ENCODE measurements around the gene VPS25.

Gene VPS25

DNA sequence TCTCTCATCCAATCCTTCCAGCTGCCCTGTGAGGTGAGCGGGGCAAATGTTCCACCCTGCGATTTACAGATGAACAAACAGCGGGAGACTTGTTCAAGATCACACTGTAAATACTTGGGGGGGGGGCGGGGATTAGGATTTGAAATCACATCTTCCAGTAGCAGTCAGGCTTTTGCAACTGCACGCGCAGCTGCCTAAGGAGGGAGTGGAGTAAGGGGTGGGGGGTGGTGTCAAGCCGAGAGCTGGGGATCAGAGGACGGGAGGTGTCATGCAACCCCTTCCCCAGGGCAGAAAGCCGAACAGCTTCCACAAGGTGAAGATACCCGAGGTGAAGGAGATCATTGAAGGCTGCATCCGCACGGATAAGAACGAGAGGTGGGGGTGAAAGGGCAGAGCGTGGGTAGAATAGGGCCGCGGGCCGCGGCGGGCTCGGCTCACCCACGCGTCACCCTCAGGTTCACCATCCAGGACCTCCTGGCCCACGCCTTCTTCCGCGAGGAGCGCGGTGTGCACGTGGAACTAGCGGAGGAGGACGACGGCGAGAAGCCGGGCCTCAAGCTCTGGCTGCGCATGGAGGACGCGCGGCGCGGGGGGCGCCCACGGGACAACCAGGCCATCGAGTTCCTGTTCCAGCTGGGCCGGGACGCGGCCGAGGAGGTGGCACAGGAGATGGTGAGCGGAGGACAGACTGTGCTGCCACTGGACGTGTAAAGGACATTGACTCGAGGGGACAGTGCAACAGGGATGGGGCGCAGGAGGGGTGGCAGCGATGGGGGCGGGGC lies 11.8 kb downstream of the VPS25 start:
- no peaks in the 10 kb centered on the region for H3K9me3 ChIP-seq (ENCODE audit: control insufficient read depth, insufficient read depth, low read depth, low read length)
- TF ChIP-seq KLF16 (tag by site-specific recombination; IDR thresholded peaks at IDR 0.05) (no peak), BCL6B (tag by site-specific recombination; IDR thresholded peaks at IDR 0.05) (no peak), ZNF140 (tag by site-specific recombination; IDR thresholded peaks at IDR 0.05) (no peak), PRDM4 (tag by site-specific recombination; IDR thresholded peaks at IDR 0.05) (no peak), ZNF654 (tag by site-specific recombination; IDR thresholded peaks at IDR 0.05; ENCODE audit: low read depth) (no peak), GFI1B (tag by site-specific recombination; IDR thresholded peaks at IDR 0.05) (no peak), HOXC10 (CRISPR knock-in tag; IDR thresholded peaks at IDR 0.05) (no peak), ZNF529 (tag by site-specific recombination; IDR thresholded peaks at IDR 0.05; ENCODE audit: insufficient replicate concordance) (no peak), ZNF112 (tag by site-specific recombination; IDR thresholded peaks at IDR 0.05) (no peak), KLF8 (tag by site-specific recombination; IDR thresholded peaks at IDR 0.05) (no peak)
- TF ChIP-seq, protein P1, sequence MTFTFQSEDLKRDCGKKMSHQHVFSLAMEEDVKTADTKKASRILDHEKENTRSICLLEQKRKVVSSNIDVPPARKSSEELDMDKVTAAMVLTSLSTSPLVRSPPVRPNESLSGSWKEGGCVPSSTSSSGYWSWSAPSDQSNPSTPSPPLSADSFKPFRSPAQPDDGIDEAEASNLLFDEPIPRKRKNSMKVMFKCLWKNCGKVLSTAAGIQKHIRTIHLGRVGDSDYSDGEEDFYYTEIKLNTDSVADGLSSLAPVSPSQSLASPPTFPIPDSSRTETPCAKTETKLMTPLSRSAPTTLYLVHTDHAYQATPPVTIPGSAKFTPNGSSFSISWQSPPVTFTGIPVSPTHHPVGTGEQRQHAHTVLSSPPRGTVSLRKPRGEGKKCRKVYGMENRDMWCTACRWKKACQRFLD (tag by site-specific recombination; IDR thresholded peaks at IDR 0.05): no peak
- TF ChIP-seq, protein P2, sequence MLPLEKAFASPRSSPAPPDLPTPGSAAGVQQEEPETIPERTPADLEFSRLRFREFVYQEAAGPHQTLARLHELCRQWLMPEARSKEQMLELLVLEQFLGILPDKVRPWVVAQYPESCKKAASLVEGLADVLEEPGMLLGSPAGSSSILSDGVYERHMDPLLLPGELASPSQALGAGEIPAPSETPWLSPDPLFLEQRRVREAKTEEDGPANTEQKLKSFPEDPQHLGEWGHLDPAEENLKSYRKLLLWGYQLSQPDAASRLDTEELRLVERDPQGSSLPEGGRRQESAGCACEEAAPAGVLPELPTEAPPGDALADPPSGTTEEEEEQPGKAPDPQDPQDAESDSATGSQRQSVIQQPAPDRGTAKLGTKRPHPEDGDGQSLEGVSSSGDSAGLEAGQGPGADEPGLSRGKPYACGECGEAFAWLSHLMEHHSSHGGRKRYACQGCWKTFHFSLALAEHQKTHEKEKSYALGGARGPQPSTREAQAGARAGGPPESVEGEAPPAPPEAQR (tag by site-specific recombination; IDR thresholded peaks at IDR 0.05): no peak
- H3K36me3 ChIP-seq (ENCODE audit: control insufficient read depth in 2 of 2, insufficient read depth in 1 of 2, low read length in 2 of 2): peaks cover 0 to 19% of the 10 kb centered on the region in 2 experiments; a peak in 2 of 3 replicates
- CTCF ChIA-PET: interaction anchor here (0.5 to 1.4 kb wide), 4 partner anchors 21 to 1391 kb away, joined by 3 to 5 read pairs (median 4); partner anchors contain the start of gene BECN1
- no peak overlapping the region for H3K27ac ChIP-seq (ENCODE audit: extremely low read depth, low read depth, low read length)
- POLR2A ChIA-PET: interaction anchor here (0.9 to 2.8 kb wide), 3 partner anchors 11 to 14 kb away, joined by 3 to 9 read pairs (median 8); partner anchors contain the start of genes CNTD1 and VPS25
- peaks cover 2% of the 10 kb centered on the region; the same call in 1 of the 2 replicates for H3K4me1 ChIP-seq (ENCODE audit: control insufficient read depth, insufficient read depth, low read length)
- H3K4me3 ChIP-seq (ENCODE audit: low read depth, low read length): no peak overlapping the region

DNA sequence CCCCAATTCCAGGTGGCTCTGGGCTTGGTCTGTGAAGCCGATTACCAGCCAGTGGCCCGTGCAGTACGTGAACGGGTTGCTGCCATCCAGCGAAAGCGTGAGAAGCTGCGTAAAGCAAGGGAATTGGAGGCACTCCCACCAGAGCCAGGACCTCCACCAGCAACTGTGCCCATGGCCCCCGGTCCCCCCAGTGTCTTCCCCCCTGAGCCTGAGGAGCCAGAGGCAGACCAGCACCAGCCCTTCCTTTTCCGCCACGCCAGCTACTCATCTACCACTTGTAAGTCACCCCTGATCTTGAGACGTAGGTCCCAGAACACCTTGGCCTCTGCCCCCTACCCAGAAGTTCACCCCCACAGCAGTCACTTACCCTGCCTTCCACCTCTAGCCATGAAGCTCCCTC lies 14.0 kb downstream of the VPS25 start:
- ChIA-PET POLR2A (interaction anchor here (0.5 to 2.8 kb wide), 4 partner anchors 9 to 216 kb away, joined by 4 to 9 read pairs (median 6); partner anchors contain the start of genes CNTD1 and COA3), CTCF (no interaction called here)
- peaks cover 0 to 12% of the 10 kb centered on the region in 2 experiments; a peak in 2 of 3 replicates for H3K36me3 ChIP-seq (ENCODE audit: control insufficient read depth in 2 of 2, insufficient read depth in 1 of 2, low read length in 2 of 2)
- H3K27ac ChIP-seq (ENCODE audit: extremely low read depth, low read depth, low read length): no peak overlapping the region
- no peak for TF ChIP-seq ZNF354C (tag by site-specific recombination; IDR thresholded peaks at IDR 0.05; ENCODE audit: borderline replicate concordance, low read depth)
- TF ChIP-seq SALL2 (tag by site-specific recombination; IDR thresholded peaks at IDR 0.05; ENCODE audit: borderline replicate concordance): no peak
- no peak for TF ChIP-seq ZNF692 (tag by site-specific recombination; IDR thresholded peaks at IDR 0.05)
- no peak for TF ChIP-seq ZBTB1 (tag by site-specific recombination; IDR thresholded peaks at IDR 0.05)
- TF ChIP-seq ZNF654 (tag by site-specific recombination; IDR thresholded peaks at IDR 0.05; ENCODE audit: low read depth): no peak
- no peak for TF ChIP-seq ZNF701 (tag by site-specific recombination; IDR thresholded peaks at IDR 0.05)
- TF ChIP-seq ZFP37 (tag by site-specific recombination; IDR thresholded peaks at IDR 0.05): no peak
- TF ChIP-seq ZNF768 (tag by site-specific recombination; IDR thresholded peaks at IDR 0.05): no peak
- TF ChIP-seq RBAK (tag by site-specific recombination; IDR thresholded peaks at IDR 0.05): no peak
- TF ChIP-seq ZNF169 (tag by site-specific recombination; IDR thresholded peaks at IDR 0.05): no peak
- no peaks in the 10 kb centered on the region for H3K9me3 ChIP-seq (ENCODE audit: control insufficient read depth, insufficient read depth, low read depth, low read length)
- no peak overlapping the region for H3K4me3 ChIP-seq (ENCODE audit: low read depth, low read length)
- no peaks in the 10 kb centered on the region for H3K4me1 ChIP-seq (ENCODE audit: control insufficient read depth, insufficient read depth, low read length)
